ENCODE data around the gene C11orf24.

- TF ChIP-seq CTCF (IDR thresholded peaks at IDR 0.05; ENCODE audit: low read length), result no peak
- TF ChIP-seq EZH2 (optimal IDR thresholded peaks at IDR 0.05; ENCODE audit: low read depth, low read length), result no peak
Measured at GRCh38 chr11:68315171-68315920, 43.6 kb upstream of the C11orf24 start.
